Neural progenitor cell (in vitro differentiated cells): ENCODE measurements around the gene GSTO1. TPM values are rescaled to one million over a fixed set of nuclear protein-coding genes. Genes with fewer than 3 reads are reported as not detected.

ENCODE experiments used
- DNase-seq: peaks from one replicate; pipeline ENCODE4 v3.0.0-alpha.2; 2016; ENCODE audit warnings: low spot score
- H2AFZ ChIP-seq: fragments of 200-600 bp; sonication (generic); replicated peaks from 2 replicates; pipeline ENCODE4 v1.6.1; 2016; ENCODE audit warnings: antibody characterized with exemption
- H3F3A ChIP-seq: fragments of 200-600 bp; sonication (generic); 2 replicates; pipeline ENCODE4 v1.6.1; 2016; ENCODE audit warnings: antibody characterized with exemption, low read depth
- H3K27ac ChIP-seq: fragments of 200-600 bp; sonication (generic); 2 replicates; pipeline ENCODE4 v1.5.1; 2016; ENCODE audit warnings: mild to moderate bottlenecking
- H3K27me3 ChIP-seq: fragments of 200-600 bp; sonication (generic); 2 replicates; pipeline ENCODE4 v1.6.1; 2016; ENCODE audit warnings: mild to moderate bottlenecking, moderate library complexity
- H3K36me3 ChIP-seq: fragments of 200-600 bp; sonication (generic); 2 replicates; pipeline ENCODE4 v1.5.1; 2016
- H3K4me1 ChIP-seq: fragments of 200-600 bp; sonication (generic); 2 replicates; pipeline ENCODE4 v1.6.1; 2016; ENCODE audit warnings: mixed run types
- H3K4me2 ChIP-seq: fragments of 200-600 bp; sonication (generic); 2 replicates; pipeline ENCODE4 v1.6.1; 2016
- H3K4me3 ChIP-seq: fragments of 200-600 bp; sonication (generic); 2 replicates; pipeline ENCODE4 v1.5.1; 2016
- H3K79me2 ChIP-seq: fragments of 200-600 bp; sonication (generic); 2 replicates; pipeline ENCODE4 v1.6.1; 2016; ENCODE audit warnings: low read depth
- H3K9ac ChIP-seq: fragments of 200-600 bp; sonication (generic); 2 replicates; pipeline ENCODE4 v1.6.1; 2016
- H3K9me3 ChIP-seq: fragments of 200-600 bp; sonication (generic); 2 replicates; pipeline ENCODE4 v1.5.1; 2016; ENCODE audit warnings: low read depth
- H4K20me1 ChIP-seq: fragments of 200-600 bp; sonication (generic); 2 replicates; pipeline ENCODE4 v1.6.1; 2016; ENCODE audit warnings: low read depth
- H3K27ac Mint-ChIP-seq: 3 replicates; pipeline ENCODE4 v1.8.0; 2021; ENCODE audit warnings: mixed read lengths
- H3K27me3 Mint-ChIP-seq: 2 replicates; pipeline ENCODE4 v1.8.0; 2022; ENCODE audit warnings: low read depth, mild to moderate bottlenecking, inconsistent platforms, moderate library complexity, mixed read lengths; ENCODE audit not compliant: insufficient read depth
- H3K36me3 Mint-ChIP-seq: 3 replicates; pipeline ENCODE4 v1.8.0; 2021; ENCODE audit warnings: mixed read lengths
- H3K4me1 Mint-ChIP-seq: 3 replicates; pipeline ENCODE4 v1.8.0; 2021; ENCODE audit warnings: mixed read lengths
- H3K4me3 Mint-ChIP-seq: 3 replicates; pipeline ENCODE4 v1.8.0; 2021; ENCODE audit warnings: mild to moderate bottlenecking, moderate library complexity, mixed read lengths
- H3K9me3 Mint-ChIP-seq: 3 replicates; pipeline ENCODE4 v1.8.0; 2020; ENCODE audit warnings: mixed read lengths
- CTCF ChIP-seq: fragments of 200-600 bp; sonication (generic); IDR thresholded peaks from 2 replicates; pipeline ENCODE4 v1.5.1; 2017; ENCODE audit warnings: antibody characterized with exemption, mild to moderate bottlenecking
- EZH2 ChIP-seq: fragments of 200-600 bp; sonication (generic); IDR thresholded peaks from 2 replicates; pipeline ENCODE4 v1.6.1; 2017; ENCODE audit warnings: antibody characterized with exemption, mild to moderate bottlenecking, moderate library complexity
- EZH2phosphoT487 ChIP-seq: fragments of 200-600 bp; sonication (generic); IDR thresholded peaks from 2 replicates; pipeline ENCODE4 v1.6.1; 2017; ENCODE audit warnings: antibody characterized with exemption
- total RNA-seq: library from RNA; depleted of rRNA; stranded (reverse); fragments of >200 nt; gene quantifications from 2 replicates; pipeline ENCODE4 v1.2.3, GENCODE V29; 2015; ENCODE audit warnings: low replicate concordance

GSTO1 gene
- total RNA-seq, 1 donor from 2014 or later: 48.6 TPM

GRCh38 chr10:104299031-104299904 lies 44.6 kb downstream of the GSTO1 start:
- Histone ChIP-seq H3K4me2 (no peak overlapping the region), H2AFZ (no peak overlapping the region), H3F3A (no peaks in the 10 kb centered on the region), H3K27me3 (no peaks in the 10 kb centered on the region), H3K4me1 (no peaks in the 10 kb centered on the region), H3K9me3 (no peaks in the 10 kb centered on the region), H3K36me3 (no peaks in the 10 kb centered on the region), H3K79me2 (no peaks in the 10 kb centered on the region), H3K27ac (no peak overlapping the region), H3K4me3 (no peak overlapping the region), H3K9ac (no peak overlapping the region), H4K20me1 (no peaks in the 10 kb centered on the region)
- no peak for TF ChIP-seq CTCF
- TF ChIP-seq EZH2: no peak
- no peak for TF ChIP-seq EZH2phosphoT487
- Mint-ChIP-seq H3K27me3 (peaks cover 4% of the 10 kb centered on the region), H3K4me1 (peaks cover 27% of the 10 kb centered on the region), H3K36me3 (no peaks in the 10 kb centered on the region), H3K4me3 (no peak overlapping the region), H3K9me3 (peaks cover 16% of the 10 kb centered on the region), H3K27ac (no peak overlapping the region)
- no peak for DNase-seq

GRCh38 chr10:104300002-104300735 lies 45.5 kb downstream of the GSTO1 start:
- Mint-ChIP-seq H3K4me1 (peaks cover 29% of the 10 kb centered on the region), H3K36me3 (no peaks in the 10 kb centered on the region), H3K27ac (no peak overlapping the region), H3K27me3 (peaks cover 4% of the 10 kb centered on the region), H3K4me3 (no peak overlapping the region), H3K9me3 (peaks cover 16% of the 10 kb centered on the region)
- H3K27ac ChIP-seq: no peak overlapping the region
- TF ChIP-seq CTCF: no peak
- TF ChIP-seq EZH2: no peak
- TF ChIP-seq EZH2phosphoT487: no peak
- H3F3A ChIP-seq: no peaks in the 10 kb centered on the region
- no peak overlapping the region for H3K4me2 ChIP-seq
- no peaks in the 10 kb centered on the region for H3K27me3 ChIP-seq
- H4K20me1 ChIP-seq: no peaks in the 10 kb centered on the region
- H3K4me3 ChIP-seq: no peak overlapping the region
- no peaks in the 10 kb centered on the region for H3K9me3 ChIP-seq
- no peak overlapping the region for H3K9ac ChIP-seq
- no peaks in the 10 kb centered on the region for H3K4me1 ChIP-seq
- no peak for DNase-seq
- H3K79me2 ChIP-seq: no peaks in the 10 kb centered on the region
- H2AFZ ChIP-seq: no peak overlapping the region
- H3K36me3 ChIP-seq: no peaks in the 10 kb centered on the region

- Histone ChIP-seq H3K27me3 (no peaks in the 10 kb centered on the region), H3K27ac (no peak overlapping the region), H3K9me3 (no peaks in the 10 kb centered on the region), H3F3A (no peaks in the 10 kb centered on the region), H3K4me2 (no peak overlapping the region), H2AFZ (no peak overlapping the region), H3K36me3 (no peaks in the 10 kb centered on the region), H4K20me1 (no peaks in the 10 kb centered on the region), H3K79me2 (no peaks in the 10 kb centered on the region), H3K9ac (no peak overlapping the region), H3K4me1 (no peaks in the 10 kb centered on the region), H3K4me3 (no peak overlapping the region)
- TF ChIP-seq EZH2phosphoT487: no peak
- TF ChIP-seq CTCF: no peak
- no peak for TF ChIP-seq EZH2
- Mint-ChIP-seq H3K27ac (peak overlapping the region; percentile 54), H3K4me1 (peaks cover 33% of the 10 kb centered on the region), H3K4me3 (no peak overlapping the region), H3K9me3 (peaks cover 16% of the 10 kb centered on the region), H3K27me3 (peaks cover 4% of the 10 kb centered on the region), H3K36me3 (no peaks in the 10 kb centered on the region)
- no peak for DNase-seq
These were observed 46.1 kb downstream of the GSTO1 start for GRCh38 chr10:104300736-104301292.
